ENCODE data around the gene JMJD8.

DNA sequence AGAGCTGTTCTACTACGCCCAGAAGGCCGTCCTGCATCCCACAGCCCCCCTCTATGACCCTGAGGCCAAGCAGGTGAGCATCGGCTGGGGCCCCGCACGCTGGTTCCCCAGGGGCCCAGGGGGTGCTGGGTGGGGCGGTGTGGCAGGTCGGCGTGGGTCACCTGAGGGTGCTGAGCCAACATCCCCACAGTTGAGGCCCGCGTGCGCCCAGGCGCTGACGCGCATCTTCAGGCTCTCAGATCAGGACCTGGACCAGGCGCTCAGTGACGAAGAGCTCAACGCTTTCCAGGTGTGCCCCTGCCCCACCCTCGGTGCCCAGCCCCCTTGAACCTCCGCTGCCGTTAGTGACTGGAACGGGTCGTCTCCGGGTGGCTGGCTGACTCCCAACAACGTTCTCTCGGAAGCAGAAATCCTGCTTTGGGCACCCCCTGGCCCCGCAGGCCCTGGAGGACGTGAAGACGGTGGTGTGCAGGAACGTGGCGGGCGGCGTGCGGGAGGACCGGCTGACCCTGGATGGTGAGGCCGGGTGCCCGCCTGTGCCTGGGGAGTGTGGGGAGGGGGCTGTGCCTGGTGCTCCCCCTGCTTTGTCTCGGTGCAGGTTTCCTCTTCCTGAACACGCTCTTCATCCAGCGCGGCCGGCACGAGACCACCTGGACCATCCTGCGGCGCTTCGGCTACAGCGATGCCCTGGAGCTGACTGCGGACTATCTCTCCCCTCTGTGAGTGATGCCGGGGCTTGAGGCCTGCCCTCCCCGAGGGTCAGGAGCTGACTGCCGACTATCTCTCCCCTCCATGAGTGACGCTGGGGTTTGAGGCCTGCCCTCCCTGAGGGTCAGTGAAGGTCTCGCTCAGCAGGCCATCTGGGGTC is 13.4 kb downstream of the JMJD8 start:
- TF ChIP-seq, protein P1, sequence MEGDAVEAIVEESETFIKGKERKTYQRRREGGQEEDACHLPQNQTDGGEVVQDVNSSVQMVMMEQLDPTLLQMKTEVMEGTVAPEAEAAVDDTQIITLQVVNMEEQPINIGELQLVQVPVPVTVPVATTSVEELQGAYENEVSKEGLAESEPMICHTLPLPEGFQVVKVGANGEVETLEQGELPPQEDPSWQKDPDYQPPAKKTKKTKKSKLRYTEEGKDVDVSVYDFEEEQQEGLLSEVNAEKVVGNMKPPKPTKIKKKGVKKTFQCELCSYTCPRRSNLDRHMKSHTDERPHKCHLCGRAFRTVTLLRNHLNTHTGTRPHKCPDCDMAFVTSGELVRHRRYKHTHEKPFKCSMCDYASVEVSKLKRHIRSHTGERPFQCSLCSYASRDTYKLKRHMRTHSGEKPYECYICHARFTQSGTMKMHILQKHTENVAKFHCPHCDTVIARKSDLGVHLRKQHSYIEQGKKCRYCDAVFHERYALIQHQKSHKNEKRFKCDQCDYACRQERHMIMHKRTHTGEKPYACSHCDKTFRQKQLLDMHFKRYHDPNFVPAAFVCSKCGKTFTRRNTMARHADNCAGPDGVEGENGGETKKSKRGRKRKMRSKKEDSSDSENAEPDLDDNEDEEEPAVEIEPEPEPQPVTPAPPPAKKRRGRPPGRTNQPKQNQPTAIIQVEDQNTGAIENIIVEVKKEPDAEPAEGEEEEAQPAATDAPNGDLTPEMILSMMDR (IDR thresholded peaks at IDR 0.05), result no peak
- TF ChIP-seq POLR2A (IDR thresholded peaks at IDR 0.05), result no peak

Measured in thyroid gland (tissue), 4 donors.